ENCODE data around the gene SNX21.

Gene SNX21

DNA sequence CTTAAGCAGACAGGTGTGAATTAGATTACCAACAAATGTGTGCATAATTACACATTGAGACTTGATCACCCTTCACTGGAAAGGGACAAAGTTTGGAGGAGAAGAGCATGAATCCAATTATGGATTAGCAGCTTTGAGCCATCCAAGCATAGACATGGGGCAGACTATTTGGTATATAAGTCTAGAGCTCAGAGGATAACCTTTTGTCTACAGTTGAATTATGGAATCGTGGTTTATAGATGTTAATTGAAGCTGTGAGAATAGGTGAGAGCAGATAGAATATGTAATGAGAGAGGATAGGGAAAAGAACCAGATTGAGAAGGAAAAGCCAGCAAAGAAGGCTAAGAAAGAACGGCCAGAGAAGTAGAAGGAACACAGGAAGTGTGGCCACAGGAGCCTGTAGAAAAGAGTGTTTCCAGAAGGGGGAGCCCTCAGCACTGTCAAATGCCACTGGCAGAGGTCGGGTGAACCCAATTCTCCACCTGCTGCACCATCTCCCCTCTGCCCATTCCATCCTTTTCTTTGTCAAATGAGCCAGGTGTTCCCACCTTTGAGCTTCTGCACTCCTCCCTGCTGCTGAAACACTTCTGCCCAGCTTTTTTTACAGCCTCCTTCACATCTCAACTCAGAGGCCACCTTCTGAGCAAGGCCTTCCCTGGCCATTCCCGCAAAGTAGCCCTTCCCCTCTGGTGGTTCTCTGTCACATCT, 34.5 kb upstream of the SNX21 start:
- TF ChIP-seq, protein P1, sequence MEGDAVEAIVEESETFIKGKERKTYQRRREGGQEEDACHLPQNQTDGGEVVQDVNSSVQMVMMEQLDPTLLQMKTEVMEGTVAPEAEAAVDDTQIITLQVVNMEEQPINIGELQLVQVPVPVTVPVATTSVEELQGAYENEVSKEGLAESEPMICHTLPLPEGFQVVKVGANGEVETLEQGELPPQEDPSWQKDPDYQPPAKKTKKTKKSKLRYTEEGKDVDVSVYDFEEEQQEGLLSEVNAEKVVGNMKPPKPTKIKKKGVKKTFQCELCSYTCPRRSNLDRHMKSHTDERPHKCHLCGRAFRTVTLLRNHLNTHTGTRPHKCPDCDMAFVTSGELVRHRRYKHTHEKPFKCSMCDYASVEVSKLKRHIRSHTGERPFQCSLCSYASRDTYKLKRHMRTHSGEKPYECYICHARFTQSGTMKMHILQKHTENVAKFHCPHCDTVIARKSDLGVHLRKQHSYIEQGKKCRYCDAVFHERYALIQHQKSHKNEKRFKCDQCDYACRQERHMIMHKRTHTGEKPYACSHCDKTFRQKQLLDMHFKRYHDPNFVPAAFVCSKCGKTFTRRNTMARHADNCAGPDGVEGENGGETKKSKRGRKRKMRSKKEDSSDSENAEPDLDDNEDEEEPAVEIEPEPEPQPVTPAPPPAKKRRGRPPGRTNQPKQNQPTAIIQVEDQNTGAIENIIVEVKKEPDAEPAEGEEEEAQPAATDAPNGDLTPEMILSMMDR (IDR thresholded peaks at IDR 0.05; ENCODE audit: low read depth, low read length): peak; percentile 92
- DNase-seq: peak; percentile 67
- Histone ChIP-seq H3K27ac (no peak overlapping the region), H3K36me3 (peaks cover 64% of the 10 kb centered on the region), H3K27me3 (ENCODE audit: insufficient read depth, low read depth, severe bottlenecking) (no peaks in the 10 kb centered on the region), H3K4me3 (ENCODE audit: low read depth, low read length) (no peak overlapping the region), H3K9me3 (ENCODE audit: severe bottlenecking) (no peaks in the 10 kb centered on the region)

DNA sequence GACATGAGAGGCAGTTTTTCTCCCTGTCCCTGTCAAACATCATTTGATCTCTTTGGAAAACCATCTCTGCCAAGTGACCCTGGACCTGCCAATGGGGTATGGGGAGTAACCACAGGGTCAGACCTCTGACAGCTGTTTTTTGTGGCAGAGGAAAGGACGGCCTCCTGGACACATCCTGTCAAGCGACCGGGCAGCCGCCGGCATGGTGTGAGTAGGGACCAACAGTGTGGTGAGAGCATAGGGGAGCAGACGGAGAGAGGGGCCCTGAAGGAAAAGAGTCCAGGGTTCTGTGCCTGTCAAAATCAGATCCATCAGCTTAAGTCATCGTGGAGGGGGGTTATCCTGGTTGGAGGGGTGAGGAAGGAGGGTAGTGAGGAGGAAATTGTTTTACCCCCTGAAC, 31.7 kb upstream of the SNX21 start:
- Histone ChIP-seq H3K9me3 (ENCODE audit: severe bottlenecking) (no peaks in the 10 kb centered on the region), H3K36me3 (peaks cover 63% of the 10 kb centered on the region), H3K27me3 (ENCODE audit: insufficient read depth, low read depth, severe bottlenecking) (no peaks in the 10 kb centered on the region), H3K4me3 (ENCODE audit: low read depth, low read length) (no peak overlapping the region), H3K27ac (no peak overlapping the region)
- TF ChIP-seq, protein P1 (IDR thresholded peaks at IDR 0.05; ENCODE audit: low read depth, low read length): no peak
- no peak for DNase-seq

DNA sequence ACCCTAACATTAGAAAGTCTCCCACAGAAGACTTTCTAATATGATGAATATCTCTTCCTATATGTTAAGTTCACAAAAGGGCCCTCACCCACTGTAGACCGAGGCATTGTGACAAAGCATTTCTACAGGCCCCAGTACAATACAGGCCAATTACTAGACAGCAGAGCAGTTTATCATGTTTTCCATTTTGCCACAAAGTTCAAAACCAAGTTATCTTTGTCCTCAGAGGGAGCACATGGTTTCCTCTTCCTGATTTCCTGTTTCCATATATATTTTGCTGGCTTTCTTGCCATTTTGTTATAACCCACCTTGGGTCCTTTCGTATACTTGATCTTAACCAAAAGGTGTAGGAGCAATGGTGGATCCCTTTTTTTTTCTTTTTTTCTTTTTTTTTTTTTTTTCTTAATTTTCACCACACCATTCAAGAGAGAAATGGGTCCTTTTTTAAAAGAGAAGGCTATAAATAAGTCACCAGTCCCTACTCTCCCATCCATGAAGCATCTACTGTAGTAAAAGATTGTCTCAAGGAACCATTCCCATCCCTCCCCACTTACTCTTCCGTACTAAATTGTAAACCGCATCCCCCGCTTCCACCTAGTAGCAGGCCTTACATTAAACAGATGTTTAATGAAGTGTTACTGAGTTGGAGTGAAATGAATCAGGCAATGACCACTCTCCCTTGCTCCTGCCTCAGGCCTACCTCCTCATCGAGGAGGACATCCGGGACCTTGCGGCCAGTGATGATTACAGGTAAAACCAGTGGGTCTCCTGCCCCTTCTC, 23.2 kb upstream of the SNX21 start:
- H3K27me3 ChIP-seq (ENCODE audit: insufficient read depth, low read depth, severe bottlenecking): no peaks in the 10 kb centered on the region
- peaks cover 72% of the 10 kb centered on the region for H3K36me3 ChIP-seq
- H3K27ac ChIP-seq: no peak overlapping the region
- TF ChIP-seq, protein P1 (IDR thresholded peaks at IDR 0.05; ENCODE audit: low read depth, low read length): no peak
- no peak overlapping the region for H3K4me3 ChIP-seq (ENCODE audit: low read depth, low read length)
- no peaks in the 10 kb centered on the region for H3K9me3 ChIP-seq (ENCODE audit: severe bottlenecking)
- DNase-seq: no peak

DNA sequence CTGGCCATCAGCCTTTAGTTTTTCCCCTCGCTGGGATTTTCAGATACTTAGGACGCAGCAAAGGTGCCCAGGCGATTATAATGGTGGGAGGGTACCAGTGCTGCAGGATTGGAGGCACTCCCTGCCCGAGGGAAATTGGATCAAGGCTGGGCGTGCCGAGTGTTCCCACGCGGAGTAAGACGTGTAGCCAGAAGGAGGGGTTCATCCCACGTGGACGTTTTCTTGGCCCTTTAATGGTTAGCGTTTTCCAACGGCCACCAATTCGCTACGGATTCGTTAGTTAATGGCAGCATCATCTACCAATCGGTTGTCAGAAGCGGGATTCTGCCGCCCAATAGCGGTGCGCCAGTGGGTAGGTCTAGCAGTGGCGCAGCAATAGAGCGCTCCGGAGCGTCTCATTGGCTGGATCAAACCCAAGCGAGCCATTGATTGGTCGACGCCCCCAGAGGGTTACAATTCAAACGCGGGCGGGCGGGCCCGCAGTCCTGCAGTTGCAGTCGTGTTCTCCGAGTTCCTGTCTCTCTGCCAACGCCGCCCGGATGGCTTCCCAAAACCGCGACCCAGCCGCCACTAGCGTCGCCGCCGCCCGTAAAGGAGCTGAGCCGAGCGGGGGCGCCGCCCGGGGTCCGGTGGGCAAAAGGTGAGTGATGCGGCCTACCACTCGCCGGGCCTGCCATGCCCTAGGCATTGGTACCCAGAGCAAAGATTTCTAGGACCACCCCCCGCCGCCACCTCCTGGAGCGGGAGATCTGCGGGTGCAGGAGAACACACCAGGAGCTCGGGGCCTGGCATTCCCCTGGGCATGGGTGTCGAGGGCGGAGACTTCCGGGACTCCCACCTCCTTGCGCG, 21.2 kb upstream of the SNX21 start, which contains the start of gene UBE2C:
Gene UBE2C (plus strand): TSS at position 488 of the 849 bp plus-strand sequence. CDS start 52 bp downstream, at position 540.
- H3K27me3 ChIP-seq (ENCODE audit: insufficient read depth, low read depth, severe bottlenecking): no peaks in the 10 kb centered on the region
- TF ChIP-seq, protein P1 (IDR thresholded peaks at IDR 0.05; ENCODE audit: low read depth, low read length): no peak
- H3K27ac ChIP-seq: peak within 1 kb of the TSS; percentile 97
- no peaks in the 10 kb centered on the region for H3K9me3 ChIP-seq (ENCODE audit: severe bottlenecking)
- peaks cover 81% of the 10 kb centered on the region for H3K36me3 ChIP-seq
- peak; percentile 98 for DNase-seq
- peak within 1 kb of the TSS; percentile 95 for H3K4me3 ChIP-seq (ENCODE audit: low read depth, low read length)

DNA sequence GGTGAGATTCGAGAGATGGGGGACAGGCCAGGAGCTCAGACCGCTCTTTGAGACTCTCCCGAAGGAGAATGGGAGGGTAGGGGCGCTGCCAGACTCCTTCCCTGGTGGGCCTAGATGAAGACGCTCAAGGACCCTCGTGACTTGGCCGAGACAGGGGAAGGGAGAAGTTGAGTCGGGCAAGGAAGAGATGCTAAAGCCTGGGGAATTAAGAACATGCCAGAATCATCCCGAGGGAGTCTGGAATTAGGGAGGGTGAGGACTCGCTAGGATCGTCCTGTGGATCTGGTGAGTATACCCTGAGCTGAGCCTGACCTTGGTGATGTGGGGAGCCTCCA, 20.6 kb upstream of the SNX21 start:
- Histone ChIP-seq H3K27me3 (ENCODE audit: insufficient read depth, low read depth, severe bottlenecking) (no peaks in the 10 kb centered on the region), H3K9me3 (ENCODE audit: severe bottlenecking) (no peaks in the 10 kb centered on the region), H3K4me3 (ENCODE audit: low read depth, low read length) (peak overlapping the region; percentile 95), H3K36me3 (peaks cover 80% of the 10 kb centered on the region), H3K27ac (peak overlapping the region; percentile 97)
- TF ChIP-seq, protein P1 (IDR thresholded peaks at IDR 0.05; ENCODE audit: low read depth, low read length): no peak
- no peak for DNase-seq
